Embryonic facial prominence (tissue), 1 donor: ENCODE results near the gene MT2A.

Experiments used
- DNase-seq: peaks from one replicate; pipeline ENCODE4 v3.0.0-alpha.2; 2016; ENCODE audit errors: extremely low spot score

The MT2A gene

DNA sequence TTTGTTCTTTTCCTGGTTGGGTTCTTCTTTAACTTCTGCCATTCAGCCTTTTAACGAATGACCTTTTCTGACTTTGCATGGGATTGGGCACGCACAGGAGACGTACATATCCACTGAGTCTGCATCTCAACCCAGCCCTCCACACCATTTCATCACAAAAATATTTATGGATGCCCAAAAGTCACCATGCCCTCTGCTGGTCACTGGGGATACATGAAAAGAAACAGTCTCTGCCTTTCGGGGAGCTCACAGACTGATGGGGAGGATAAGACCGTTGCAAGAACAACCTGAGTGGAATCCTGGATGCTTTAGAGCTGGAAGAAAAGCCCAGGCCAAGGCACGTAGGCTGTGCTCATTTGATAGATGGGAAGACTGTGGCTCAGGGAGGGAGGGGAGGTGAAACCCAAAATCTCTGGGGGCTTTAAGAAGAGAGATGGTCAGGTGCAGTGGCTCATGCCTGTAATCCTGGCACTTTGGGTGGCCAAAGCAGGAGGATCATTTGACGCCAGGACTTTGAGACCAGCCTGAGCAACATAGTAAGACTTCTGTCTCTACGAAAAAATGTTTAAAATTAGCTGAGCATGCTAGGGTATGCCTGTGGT is 7.9 kb upstream of the MT2A start:
- DNase-seq, result no peak

DNA sequence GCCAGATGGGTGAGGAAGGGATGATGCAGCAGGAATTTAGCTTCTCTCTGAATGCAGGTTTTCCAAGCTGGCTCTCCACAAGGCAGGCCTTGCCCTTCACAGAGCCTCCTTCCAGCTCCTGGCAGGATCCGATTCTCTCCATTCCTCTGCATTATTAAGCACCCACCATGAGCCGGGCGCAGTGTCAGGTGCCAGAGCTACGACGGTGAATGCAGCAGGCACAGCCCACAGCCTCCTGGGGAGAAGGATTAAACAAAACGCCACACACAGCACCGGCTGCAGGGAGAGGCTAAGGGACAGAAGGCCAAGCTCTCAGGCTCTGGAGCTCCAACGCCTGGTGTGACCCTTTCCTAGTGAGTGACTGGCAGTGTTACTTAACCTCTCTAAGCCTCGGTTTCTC is 7.1 kb upstream of the MT2A start:
- no peak for DNase-seq

DNA sequence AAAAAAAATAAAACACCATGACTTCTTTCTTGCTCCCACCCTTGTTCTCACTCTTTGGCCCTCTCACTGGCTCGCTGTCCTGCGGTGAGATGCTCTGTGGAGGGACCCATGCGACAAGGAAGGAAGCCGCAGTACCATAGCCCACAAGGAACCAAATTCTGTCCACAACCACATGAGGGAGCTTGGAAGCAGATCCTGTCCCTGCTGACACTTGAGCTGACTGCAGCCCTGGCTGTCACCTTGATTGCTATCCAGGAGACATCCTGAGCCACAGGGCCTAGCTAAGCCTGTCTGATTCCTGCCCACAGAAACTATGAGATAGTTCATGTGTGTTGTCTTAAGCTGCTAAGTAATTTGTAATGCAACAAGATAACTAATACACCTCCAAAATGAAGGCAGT is 4.8 kb upstream of the MT2A start:
- DNase-seq, result no peak

DNA sequence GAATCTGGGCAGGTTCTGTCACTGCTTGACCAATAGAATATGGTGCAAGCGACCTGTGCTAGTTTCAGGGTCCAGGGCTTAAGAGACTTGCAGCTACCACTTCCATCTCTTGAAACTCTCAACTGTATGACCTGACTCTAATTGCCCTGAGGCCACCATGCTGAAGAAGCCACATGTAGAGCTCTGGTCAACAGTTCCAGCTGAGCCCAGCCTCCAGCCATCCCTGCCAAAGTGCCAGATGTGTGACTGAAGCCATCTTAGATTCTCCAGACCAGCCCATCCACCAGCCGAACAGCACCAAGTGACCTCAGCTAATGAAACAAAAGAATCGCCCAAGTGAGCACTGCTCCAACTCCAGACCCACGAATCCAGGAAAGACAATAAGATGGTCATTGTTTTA is 3.4 kb upstream of the MT2A start:
- DNase-seq, result no peak

DNA sequence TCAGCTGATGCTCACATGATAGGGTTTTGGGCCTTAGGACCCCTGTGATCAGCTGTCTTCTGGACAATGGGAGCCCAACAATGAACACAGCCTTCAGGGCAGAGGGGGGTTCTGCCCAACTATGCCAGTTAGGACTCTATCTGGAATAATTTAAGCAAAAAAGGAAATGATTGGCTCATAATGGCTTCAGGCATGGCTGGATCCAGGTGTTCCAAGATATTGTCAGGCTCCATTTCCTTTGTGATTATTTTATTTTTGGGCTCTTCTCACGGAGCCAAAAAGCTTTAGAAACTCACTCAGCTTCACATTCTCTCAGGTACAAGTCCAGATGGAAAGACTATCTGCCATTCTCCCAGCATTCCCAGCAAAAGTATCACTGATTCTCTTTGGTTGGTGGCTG is 2.9 kb upstream of the MT2A start:
- no peak for DNase-seq

DNA sequence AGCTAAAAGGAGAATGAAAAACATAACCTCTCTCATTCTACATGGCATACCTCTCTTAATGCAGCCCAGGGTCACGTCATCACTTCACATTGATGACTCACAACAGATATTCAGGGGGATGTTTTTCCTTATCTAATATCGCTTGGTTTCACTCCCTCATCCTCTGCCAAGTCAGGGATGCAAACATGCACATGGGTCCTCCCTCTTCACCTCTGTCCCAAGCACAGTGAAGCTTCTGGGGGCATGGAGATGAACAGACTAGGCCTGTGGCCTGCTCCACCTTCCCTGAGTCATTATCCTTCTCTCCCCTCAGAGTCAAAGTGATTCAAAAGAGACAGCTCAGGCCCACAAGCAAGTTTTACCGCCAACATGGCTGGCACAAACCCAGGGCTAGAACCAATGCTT is 2.3 kb upstream of the MT2A start:
- no peak for DNase-seq

DNA sequence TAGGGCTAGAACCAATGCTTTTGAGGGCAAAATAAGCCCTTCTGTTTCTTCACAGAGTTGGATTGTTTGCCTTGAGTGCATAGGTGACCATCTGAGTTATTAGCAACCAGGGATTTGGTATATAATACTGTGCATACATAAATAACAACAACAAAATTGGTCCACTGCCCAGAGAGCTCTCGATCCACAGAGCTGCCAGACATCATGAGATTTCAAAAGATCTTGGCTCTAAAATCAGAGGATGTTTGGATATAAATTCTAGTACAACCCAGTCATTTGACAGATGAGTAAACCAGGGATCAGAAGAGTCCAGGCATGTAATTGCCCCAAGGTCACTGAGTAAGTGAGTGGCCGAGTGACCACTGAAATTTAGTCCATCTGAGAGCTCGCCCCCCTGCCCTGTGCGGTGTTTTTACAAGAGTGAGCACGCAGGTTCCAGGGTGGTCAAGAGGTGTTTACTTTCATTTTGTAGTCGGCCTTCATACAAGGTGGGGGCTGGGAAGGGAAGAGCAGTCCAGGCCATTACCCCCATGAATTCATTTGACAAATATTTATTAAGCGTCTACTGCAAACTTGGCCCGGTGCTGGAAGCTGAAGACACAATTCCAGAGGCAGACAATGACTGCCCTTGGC is 1.8 kb upstream of the MT2A start:
- DNase-seq, result no peak

DNA sequence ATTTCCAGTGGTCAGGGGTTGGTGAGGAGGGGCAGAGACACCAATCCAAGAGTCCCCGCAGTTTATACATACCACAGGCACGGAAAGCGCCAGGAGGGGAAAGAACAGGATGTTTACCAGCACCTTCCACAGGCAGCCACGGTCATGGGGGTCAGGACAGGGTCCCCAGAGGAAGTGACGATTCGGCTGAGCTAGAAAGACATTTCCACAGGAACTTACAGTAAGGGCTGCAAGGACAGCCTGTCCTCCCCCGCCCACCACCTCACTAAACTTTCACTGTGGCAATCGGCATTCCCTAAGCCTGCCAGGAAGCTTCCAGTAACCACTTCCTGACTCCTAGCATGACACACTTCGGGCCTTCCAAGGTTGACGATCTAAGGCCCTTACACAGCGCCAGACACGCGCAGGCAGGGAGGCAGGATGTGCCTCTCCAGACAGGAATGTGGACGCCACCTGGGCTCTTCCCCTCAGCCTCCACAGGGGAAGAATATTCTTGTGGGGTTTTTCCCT is 1.2 kb upstream of the MT2A start:
- no peak for DNase-seq

DNA sequence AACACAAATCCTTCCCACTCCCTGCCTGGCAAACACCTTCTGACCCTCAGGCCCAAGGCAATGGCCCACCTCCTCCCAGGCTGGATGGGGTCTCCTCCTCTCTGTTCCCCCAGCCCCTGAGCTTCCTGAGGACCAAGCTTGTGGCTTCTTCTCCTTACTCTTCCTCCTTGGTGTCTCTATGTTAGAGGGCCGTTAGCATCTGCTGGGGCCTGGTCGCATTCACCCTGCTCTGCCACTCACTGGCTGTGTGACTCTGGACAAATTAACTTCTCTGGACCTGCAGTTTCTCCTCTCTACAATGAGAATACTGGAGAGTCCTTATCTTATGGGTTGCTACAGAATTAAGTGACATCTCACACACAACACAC is 725 bp upstream of the MT2A start:
- DNase-seq, result no peak

DNA sequence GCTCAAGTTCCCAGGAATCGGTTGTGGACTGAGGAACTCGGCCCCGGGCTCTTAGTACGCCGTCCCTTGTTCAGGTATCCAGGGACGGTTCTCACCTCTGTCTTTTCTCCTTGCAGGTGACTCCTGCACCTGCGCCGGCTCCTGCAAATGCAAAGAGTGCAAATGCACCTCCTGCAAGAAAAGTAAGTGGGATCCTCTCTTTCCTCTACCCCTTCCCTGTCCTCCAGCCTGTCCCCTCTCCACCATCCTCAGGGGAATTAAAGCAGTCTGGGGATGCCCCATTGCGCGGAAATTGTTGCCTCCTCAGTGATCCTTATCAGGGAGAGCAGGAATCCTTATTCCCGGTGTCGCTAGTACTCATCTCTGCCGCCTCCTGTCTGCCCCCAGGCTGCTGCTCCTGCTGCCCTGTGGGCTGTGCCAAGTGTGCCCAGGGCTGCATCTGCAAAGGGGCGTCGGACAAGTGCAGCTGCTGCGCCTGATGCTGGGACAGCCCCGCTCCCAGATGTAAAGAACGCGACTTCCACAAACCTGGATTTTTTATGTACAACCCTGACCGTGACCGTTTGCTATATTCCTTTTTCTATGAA is 585 bp downstream of the MT2A start:
- DNase-seq, result no peak

DNA sequence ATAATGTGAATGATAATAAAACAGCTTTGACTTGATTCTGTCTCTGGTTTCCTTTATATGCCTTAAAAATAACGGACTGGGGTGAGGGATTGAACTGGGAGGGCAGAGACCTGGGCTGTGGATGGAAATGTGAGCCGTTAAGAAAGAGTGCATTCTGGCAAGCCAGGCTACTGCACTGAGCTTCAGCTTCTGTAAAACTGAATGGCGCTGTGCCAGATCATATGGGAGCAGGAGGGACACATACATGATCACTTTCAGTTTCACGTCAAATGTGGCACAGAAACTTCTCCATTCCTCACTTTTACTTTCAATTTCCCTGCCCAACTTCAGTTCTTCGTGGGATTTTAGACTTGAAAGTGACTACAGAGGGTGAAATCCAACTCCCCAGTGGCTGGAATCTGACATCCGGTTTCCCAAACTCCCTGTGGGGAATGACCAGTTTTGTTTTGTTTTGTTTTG is 1.1 kb downstream of the MT2A start:
- DNase-seq, result no peak

DNA sequence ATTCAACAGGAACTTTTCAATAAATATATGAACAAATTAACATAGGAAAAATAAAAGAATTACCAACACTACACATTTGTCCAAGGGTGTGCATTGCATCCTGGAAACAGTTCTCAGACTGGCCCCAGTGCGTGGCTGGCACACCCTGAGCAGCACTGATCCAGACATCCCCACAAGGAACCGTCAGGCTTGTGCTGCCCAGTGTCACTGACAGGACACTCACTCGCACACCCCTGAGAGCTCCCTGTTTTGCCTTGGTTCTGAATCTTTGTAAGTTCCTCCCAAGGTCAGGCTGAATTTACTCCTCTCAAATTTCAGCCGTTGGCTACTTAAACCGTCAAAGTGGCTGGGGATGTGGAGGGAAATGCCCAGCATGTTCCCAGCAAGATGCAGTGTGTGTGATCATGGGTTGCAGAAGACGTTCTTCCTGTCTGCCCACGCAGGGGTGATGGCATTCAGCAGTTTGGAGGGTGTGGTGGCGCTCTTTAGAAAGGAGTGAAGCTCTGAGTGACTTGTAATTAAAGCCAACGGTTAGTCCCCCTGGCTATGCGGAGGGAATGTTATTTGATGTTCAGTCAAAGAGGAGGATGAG is 1.7 kb downstream of the MT2A start:
- no peak for DNase-seq

DNA sequence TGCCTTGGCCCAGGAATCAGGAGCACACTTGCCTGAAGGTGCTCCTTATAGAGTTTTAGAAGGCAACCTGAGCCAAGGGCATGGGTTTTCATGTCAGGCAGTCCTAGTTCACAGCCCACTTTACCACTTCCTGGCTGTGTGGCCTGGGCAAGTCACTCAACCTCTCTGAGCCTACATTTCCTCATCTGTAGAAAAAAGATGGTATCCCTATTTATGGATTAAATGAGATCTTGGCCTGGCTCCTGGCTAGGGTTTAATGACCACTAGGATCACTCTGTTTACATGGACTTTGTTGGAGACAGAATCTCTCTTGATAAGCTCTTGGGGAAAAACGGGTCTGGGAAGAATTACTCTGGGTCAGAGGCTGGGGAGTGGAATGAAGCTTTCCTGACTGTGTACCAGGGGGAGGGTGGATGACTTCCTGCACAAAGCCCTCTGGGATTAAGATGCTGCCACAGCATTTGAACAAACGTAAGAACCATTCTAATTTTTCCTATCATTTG is 2.3 kb downstream of the MT2A start:
- DNase-seq, result no peak

DNA sequence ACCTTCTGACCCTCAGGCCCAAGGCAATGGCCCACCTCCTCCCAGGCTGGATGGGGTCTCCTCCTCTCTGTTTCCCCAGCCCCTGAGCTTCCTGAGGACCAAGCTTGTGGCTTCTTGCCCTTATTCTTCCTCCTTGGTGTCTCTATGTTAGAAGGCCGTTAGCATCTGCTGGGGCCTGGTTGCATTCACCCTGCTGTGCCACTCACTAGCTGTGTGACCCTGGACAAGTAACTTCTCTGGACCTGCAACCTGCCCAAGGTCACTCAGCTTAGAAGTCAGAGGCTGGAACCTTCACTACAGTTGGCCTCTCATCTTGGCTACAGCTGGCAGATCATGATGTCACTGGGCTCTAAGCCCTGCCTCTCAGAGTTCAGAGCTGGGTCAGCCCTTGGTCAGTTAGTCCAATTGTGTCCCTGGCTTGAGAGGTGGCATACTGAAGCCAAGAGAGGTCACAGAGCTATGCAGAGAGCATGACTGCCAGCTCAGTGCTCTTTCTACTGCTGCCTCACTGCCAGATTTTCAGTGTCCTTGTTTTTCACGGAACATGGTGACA is 3.0 kb downstream of the MT2A start:
- no peak for DNase-seq

DNA sequence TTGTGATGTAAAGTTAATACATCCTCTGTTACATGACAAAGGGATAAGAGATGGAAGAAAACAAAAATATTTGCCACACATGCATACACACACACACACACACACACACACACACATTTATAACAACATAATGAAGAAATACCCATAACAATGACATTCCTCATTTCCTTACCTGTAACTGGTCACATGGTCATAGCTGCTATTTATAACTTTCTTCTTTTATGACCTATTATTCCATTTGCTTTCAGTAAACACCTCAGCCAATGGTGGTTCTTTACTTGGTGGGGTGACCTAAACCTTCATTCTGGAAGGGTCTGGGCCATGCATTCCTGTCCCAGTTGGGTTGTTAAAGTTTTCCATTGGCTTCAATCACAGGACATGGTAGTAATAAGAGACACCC is 5.3 kb downstream of the MT2A start:
- no peak for DNase-seq

DNA sequence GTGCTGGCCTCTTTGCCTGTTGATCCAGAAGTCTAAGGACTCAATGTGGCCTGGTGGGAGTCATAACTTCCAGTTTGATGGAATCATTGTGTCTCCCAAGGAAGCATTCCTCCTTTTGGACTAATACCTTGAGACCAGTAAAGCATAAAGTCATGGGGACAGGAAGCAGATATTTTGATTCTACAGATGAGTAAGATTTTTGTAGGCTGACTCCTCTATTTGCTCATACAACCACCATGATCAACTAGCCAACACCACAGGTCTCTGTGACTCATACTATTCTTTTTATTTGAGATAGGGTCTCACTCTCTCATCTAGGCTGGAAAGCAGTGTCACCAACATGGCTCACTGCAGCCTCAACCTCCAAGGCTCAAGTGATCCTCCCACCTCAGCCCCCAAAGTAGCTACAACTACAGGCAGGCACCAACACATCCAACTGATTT is 6.2 kb downstream of the MT2A start:
- DNase-seq, result no peak

DNA sequence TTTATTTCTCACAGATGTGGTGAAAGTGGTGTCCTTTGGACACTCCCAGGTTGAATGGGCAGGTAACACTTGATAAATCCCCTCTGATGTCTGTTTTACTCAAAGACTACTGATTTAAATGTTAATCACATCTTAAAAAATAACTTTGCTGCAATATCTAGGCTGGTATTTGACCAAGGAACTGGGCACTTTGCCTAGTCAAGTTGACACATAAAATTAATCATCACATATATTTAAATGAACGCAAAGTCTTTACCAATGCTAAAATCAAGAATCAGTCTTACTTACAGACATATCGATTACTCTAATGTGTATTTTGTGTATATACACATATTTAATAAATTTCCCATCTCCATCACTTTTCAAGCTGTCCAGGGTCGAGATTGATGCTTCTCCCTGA is 7.0 kb downstream of the MT2A start:
- DNase-seq, result no peak

DNA sequence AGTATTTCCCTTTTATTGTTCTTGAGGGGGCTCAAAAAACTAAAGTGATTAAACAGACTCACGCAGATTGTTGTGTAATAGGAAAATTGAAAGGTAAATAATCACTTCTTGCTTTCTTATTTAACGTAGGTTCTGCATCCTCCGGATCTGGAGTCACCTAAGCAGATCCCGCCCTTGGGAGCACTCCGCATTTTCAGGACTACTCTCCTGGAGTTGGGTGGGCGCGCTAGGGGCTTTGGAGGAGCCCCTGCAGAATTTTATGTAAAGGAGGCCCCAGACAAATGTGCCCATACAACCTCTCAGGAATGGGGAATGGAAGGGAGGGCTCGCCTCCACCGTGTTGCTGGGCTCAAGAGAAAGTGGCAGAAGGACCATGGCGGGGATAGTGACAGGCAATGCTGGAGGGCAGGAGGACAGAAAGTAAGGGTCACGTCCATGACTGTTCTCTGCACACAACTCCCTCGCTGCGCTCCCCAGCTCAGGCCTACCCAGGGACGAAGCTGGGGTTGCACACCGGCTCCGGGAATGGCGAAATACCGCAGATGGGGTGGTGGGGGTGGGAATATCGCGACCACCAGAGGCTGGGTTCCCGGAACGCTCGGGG is 8.3 kb downstream of the MT2A start:
- DNase-seq, result no peak

DNA sequence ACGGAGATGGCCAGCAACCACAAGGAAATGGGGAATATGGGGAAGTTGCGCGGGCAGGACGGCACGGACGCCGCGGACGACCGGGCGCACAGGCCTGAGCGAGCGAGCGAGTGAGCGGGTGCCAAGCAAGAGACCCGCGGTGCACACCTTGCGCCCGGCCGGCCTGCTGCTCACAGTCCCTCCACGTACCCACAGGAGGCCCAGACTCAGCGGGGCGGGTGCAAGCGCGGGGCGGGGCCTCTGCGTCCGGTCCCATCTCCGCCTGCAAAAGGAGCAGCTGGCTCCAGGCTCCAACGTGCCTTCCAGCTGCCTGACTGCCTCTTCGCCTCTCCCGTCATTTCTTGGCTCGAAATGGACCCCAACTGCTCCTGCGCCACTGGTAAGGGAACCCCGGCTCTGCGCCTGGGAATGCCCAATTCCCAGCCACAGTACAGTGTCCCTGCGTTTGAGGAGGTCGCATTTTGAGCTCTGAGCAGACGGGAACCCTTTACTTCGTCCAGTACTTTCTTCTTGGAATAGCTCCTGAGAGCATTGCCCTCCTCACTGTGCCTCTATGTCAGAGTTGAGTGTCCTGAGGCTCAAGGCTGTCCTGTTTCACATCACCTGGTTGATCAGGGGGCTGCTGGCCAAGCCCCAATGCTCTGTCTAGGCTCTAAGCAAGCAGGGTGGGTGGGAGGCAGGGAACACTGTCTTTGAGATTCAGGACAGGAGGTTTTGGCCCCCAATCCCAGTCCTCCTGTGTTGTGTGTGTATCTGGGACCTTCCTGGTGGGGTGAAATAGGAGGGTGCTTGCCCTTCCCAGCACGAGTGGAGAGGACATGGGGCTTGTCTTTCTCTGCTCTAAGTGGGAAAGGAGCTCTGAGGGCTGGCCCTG is 9.1 kb downstream of the MT2A start:
- DNase-seq, result no peak

DNA sequence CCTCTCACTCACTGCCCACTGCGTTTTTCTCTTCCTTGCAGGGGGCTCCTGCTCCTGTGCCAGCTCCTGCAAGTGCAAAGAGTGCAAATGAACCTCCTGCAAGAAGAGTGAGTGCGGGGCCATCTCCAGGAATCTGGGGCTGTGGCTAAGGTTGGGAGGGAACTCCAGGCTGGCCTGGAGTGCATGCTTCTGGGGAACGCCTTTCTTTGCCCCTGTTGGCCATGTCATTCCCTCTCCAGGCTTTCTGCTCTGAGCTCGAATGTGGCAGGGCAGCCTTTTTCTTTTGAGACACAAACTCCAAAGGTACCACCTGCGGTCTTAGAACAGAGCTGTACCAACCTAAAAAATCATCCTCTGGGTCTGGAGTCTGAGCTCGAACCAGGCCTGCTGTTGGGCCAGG is 9.8 kb downstream of the MT2A start:
- DNase-seq, result no peak

DNA sequence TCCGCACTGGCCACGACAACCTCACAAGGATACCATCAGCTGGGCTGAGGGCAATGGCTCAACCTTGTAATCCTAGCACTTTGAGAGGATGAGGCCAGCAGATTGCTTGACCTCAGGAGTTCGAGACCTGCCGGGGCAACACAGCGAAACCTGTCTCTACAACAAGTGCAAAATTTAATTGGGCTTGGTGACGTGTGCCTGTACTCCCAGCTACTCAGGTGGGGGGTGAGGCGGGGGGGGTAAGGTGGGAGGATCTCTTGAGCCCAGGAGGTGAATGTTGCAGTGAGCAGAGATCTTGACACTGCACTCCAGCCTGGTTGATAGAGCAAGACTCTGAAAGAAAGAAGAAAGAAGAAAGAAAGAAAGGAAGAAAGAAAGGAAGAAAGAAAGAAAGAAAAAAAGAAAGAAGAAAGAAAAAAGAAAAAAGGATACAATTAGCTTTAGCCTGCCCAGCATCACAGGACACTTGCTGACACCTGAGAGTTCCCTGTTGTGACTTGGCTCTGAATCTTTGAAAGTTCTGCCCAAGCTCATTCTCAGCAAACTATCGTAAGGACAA is 12.0 kb downstream of the MT2A start:
- DNase-seq, result no peak
